ENCODE data around the gene RPA4.
"Not testable (repeated sequence)": the region's sequence is repeated elsewhere in the genome, so short reads cannot be mapped to it uniquely, and the experiment has no call there.

Gene RPA4, protein sequence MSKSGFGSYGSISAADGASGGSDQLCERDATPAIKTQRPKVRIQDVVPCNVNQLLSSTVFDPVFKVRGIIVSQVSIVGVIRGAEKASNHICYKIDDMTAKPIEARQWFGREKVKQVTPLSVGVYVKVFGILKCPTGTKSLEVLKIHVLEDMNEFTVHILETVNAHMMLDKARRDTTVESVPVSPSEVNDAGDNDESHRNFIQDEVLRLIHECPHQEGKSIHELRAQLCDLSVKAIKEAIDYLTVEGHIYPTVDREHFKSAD

DNA sequence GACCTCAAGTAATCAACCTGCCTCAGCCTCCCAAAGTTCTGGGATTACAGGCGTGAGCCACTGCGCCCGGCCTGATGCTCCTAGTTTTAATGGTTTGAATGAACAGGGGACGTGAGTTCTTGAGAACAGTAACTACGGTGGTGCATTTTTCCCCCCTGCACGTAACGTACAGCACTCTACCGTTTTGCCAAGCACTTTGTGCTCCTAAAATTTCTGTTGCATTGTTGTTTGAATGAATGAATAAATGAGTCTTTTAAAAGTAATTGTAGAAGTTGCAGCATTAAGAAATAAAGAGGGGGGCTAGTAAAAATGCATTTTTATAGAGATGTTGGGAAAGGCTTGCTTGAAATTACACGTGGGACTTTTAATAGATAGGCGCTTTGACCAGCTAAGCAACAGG lies at the start of gene RPA4:
RPA4 (plus strand) TSS at position 301 of the 400 bp plus-strand sequence. CDS start 403 bp downstream, outside the sequence.
- DNase-seq (ENCODE audit: low read depth, low spot score) = no peak
- TF ChIP-seq YY1 (IDR thresholded peaks at IDR 0.05; ENCODE audit: insufficient read depth, insufficient read length) = no peak
- TF ChIP-seq SUZ12 (IDR thresholded peaks at IDR 0.05; ENCODE audit: extremely low read depth, insufficient read depth, insufficient read length) = no peak
- no peak for TF ChIP-seq ZNF274 (IDR thresholded peaks at IDR 0.05; ENCODE audit: low read depth, low read length)
- no peaks in the 10 kb centered on the region for H3K27me3 ChIP-seq (ENCODE audit: insufficient read depth, insufficient read length)
- no peaks in the 10 kb centered on the region for H3K4me1 ChIP-seq (ENCODE audit: insufficient read depth, insufficient read length)
- no peaks in the 10 kb centered on the region for H3K36me3 ChIP-seq (ENCODE audit: insufficient read depth, insufficient read length, low read length)
- H3K9ac ChIP-seq (ENCODE audit: insufficient read length, low read depth) = no peak within 1 kb of the TSS
- no peak within 1 kb of the TSS for H3K4me3 ChIP-seq (ENCODE audit: insufficient read length, low read depth)
- no peaks in the 10 kb centered on the region for H3K9me3 ChIP-seq (ENCODE audit: insufficient read depth, low read length)

GRCh38 chrX:96834137-96834536 lies 49.6 kb upstream of the RPA4 start:
- no peak for DNase-seq (ENCODE audit: low read depth, low spot score)
- H3K4me3 ChIP-seq (ENCODE audit: insufficient read length, low read depth) = no peak overlapping the region
- H3K36me3 ChIP-seq (ENCODE audit: insufficient read depth, insufficient read length, low read length) = no peaks in the 10 kb centered on the region
- TF ChIP-seq ZNF274 (IDR thresholded peaks at IDR 0.05; ENCODE audit: low read depth, low read length) = no peak
- H3K9me3 ChIP-seq (ENCODE audit: insufficient read depth, low read length) = no peaks in the 10 kb centered on the region
- H3K9ac ChIP-seq (ENCODE audit: insufficient read length, low read depth) = no peak overlapping the region
- no peaks in the 10 kb centered on the region for H3K4me1 ChIP-seq (ENCODE audit: insufficient read depth, insufficient read length)
- no peaks in the 10 kb centered on the region for H3K27me3 ChIP-seq (ENCODE audit: insufficient read depth, insufficient read length)

- H3K9me3 ChIP-seq (ENCODE audit: insufficient read depth, low read length) = no peaks in the 10 kb centered on the region
- no peak overlapping the region for H3K4me3 ChIP-seq (ENCODE audit: insufficient read length, low read depth)
- H3K4me1 ChIP-seq (ENCODE audit: insufficient read depth, insufficient read length) = no peaks in the 10 kb centered on the region
- TF ChIP-seq YY1 (IDR thresholded peaks at IDR 0.05; ENCODE audit: insufficient read depth, insufficient read length) (no peak), SUZ12 (IDR thresholded peaks at IDR 0.05; ENCODE audit: extremely low read depth, insufficient read depth, insufficient read length) (no peak), ZNF274 (IDR thresholded peaks at IDR 0.05; ENCODE audit: low read depth, low read length) (no peak)
- no peak for DNase-seq (ENCODE audit: low read depth, low spot score)
- no peak overlapping the region for H3K9ac ChIP-seq (ENCODE audit: insufficient read length, low read depth)
- H3K27me3 ChIP-seq (ENCODE audit: insufficient read depth, insufficient read length) = no peaks in the 10 kb centered on the region
- no peaks in the 10 kb centered on the region for H3K36me3 ChIP-seq (ENCODE audit: insufficient read depth, insufficient read length, low read length)
These were observed 47.9 kb upstream of the RPA4 start for GRCh38 chrX:96835660-96836289.

DNA sequence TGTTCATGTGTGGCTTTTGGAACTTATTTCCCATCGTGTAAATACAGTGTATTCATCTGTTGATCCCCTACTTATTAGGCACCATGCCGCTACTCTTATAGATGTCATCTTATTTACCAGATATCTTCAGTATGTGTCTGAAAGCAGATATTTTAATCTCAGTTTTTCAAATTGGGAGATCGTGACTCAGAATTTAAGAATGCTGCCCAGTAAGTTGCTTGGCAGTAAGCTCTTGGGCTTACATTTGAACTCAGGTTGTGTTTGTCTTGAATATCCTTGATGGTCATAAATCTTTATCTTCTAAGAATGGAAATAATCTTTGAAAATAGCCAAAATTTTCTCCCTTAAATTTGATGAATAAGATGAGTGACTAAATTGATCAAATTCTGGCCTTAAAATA lies 45.9 kb upstream of the RPA4 start:
- Histone ChIP-seq H3K4me3 (ENCODE audit: insufficient read length, low read depth) (no peak overlapping the region), H3K9me3 (ENCODE audit: insufficient read depth, low read length) (no peaks in the 10 kb centered on the region), H3K9ac (ENCODE audit: insufficient read length, low read depth) (no peak overlapping the region), H3K27me3 (ENCODE audit: insufficient read depth, insufficient read length) (no peaks in the 10 kb centered on the region), H3K36me3 (ENCODE audit: insufficient read depth, insufficient read length, low read length) (no peaks in the 10 kb centered on the region), H3K4me1 (ENCODE audit: insufficient read depth, insufficient read length) (no peaks in the 10 kb centered on the region)
- TF ChIP-seq SUZ12 (IDR thresholded peaks at IDR 0.05; ENCODE audit: extremely low read depth, insufficient read depth, insufficient read length) = no peak
- TF ChIP-seq YY1 (IDR thresholded peaks at IDR 0.05; ENCODE audit: insufficient read depth, insufficient read length) = no peak
- no peak for TF ChIP-seq ZNF274 (IDR thresholded peaks at IDR 0.05; ENCODE audit: low read depth, low read length)
- DNase-seq (ENCODE audit: low read depth, low spot score) = no peak

GRCh38 chrX:96838537-96838936 lies 45.2 kb upstream of the RPA4 start:
- Histone ChIP-seq H3K27me3 (ENCODE audit: insufficient read depth, insufficient read length) (no peaks in the 10 kb centered on the region), H3K9me3 (ENCODE audit: insufficient read depth, low read length) (no peaks in the 10 kb centered on the region), H3K9ac (ENCODE audit: insufficient read length, low read depth) (no peak overlapping the region), H3K4me3 (ENCODE audit: insufficient read length, low read depth) (no peak overlapping the region), H3K4me1 (ENCODE audit: insufficient read depth, insufficient read length) (no peaks in the 10 kb centered on the region), H3K36me3 (ENCODE audit: insufficient read depth, insufficient read length, low read length) (no peaks in the 10 kb centered on the region)
- no peak for DNase-seq (ENCODE audit: low read depth, low spot score)
- TF ChIP-seq ZNF274 (IDR thresholded peaks at IDR 0.05; ENCODE audit: low read depth, low read length) (no peak), YY1 (IDR thresholded peaks at IDR 0.05; ENCODE audit: insufficient read depth, insufficient read length) (no peak), SUZ12 (IDR thresholded peaks at IDR 0.05; ENCODE audit: extremely low read depth, insufficient read depth, insufficient read length) (no peak)

DNA sequence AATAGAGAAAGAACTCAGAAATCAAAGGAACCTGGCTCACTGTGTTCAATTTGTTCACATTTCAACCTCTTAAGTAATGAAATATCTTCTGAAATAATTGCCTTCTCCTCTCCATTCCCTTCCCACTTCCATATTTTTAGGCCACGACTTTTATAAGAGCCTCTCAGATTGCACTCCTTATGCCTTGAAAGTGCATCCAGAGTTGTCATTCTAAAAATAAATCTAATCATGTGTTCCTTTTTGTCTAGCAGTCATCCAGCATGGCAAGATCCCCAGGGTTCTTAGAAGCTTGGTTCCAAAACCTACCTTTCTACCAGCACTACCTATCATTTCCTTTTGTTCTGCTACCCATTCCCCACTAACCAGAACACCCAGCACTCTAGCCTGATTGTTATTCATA lies 42.4 kb upstream of the RPA4 start:
- H3K4me1 ChIP-seq (ENCODE audit: insufficient read depth, insufficient read length) = no peaks in the 10 kb centered on the region
- no peaks in the 10 kb centered on the region for H3K36me3 ChIP-seq (ENCODE audit: insufficient read depth, insufficient read length, low read length)
- no peak overlapping the region for H3K4me3 ChIP-seq (ENCODE audit: insufficient read length, low read depth)
- H3K27me3 ChIP-seq (ENCODE audit: insufficient read depth, insufficient read length) = no peaks in the 10 kb centered on the region
- no peak for DNase-seq (ENCODE audit: low read depth, low spot score)
- H3K9ac ChIP-seq (ENCODE audit: insufficient read length, low read depth) = no peak overlapping the region
- TF ChIP-seq ZNF274 (IDR thresholded peaks at IDR 0.05; ENCODE audit: low read depth, low read length) = no peak
- TF ChIP-seq YY1 (IDR thresholded peaks at IDR 0.05; ENCODE audit: insufficient read depth, insufficient read length) = no peak
- no peak for TF ChIP-seq SUZ12 (IDR thresholded peaks at IDR 0.05; ENCODE audit: extremely low read depth, insufficient read depth, insufficient read length)
- H3K9me3 ChIP-seq (ENCODE audit: insufficient read depth, low read length) = no peaks in the 10 kb centered on the region

DNA sequence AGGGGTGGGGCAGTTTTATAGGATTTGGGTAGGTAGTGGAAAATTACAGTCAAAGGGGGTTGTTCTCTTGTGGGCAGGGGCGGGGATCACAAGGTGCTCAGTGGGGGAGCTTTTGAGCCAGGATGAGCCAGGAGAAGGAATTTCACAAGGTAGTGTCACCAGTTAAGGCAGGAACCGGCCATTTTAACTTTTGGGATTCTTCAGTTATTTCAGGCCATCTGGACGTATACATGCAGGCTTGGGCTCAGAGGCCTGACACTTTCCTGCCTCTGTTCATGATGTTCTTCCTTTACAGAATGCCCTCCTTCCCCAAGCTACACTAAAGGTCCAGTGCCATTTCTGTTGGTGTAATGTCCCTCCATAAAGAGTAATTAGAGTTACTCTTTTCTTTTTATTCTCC lies 41.8 kb upstream of the RPA4 start:
- H3K36me3 ChIP-seq (ENCODE audit: insufficient read depth, insufficient read length, low read length); DNase-seq (ENCODE audit: low read depth, low spot score); H3K9ac ChIP-seq (ENCODE audit: insufficient read length, low read depth); H3K9me3 ChIP-seq (ENCODE audit: insufficient read depth, low read length); H3K27me3 ChIP-seq (ENCODE audit: insufficient read depth, insufficient read length); H3K4me3 ChIP-seq (ENCODE audit: insufficient read length, low read depth); H3K4me1 ChIP-seq (ENCODE audit: insufficient read depth, insufficient read length): not testable (repeated sequence)

Measured in NT2/D1 (cell line).